NCI-H748 (cell line): ENCODE results near the gene STK32A.

ENCODE experiments used
- DNase-seq: peaks from one replicate; lab custom pipeline; 2025; ENCODE audit not compliant: unreplicated experiment; lab: John Stamatoyannopoulos, UW

The STK32A gene

GRCh38 chr5:147248561-147248960 lies 13.7 kb downstream of the STK32A start:
- no peak for DNase-seq

GRCh38 chr5:147259837-147260236 lies 25.0 kb downstream of the STK32A start:
- DNase-seq, result no peak

DNA sequence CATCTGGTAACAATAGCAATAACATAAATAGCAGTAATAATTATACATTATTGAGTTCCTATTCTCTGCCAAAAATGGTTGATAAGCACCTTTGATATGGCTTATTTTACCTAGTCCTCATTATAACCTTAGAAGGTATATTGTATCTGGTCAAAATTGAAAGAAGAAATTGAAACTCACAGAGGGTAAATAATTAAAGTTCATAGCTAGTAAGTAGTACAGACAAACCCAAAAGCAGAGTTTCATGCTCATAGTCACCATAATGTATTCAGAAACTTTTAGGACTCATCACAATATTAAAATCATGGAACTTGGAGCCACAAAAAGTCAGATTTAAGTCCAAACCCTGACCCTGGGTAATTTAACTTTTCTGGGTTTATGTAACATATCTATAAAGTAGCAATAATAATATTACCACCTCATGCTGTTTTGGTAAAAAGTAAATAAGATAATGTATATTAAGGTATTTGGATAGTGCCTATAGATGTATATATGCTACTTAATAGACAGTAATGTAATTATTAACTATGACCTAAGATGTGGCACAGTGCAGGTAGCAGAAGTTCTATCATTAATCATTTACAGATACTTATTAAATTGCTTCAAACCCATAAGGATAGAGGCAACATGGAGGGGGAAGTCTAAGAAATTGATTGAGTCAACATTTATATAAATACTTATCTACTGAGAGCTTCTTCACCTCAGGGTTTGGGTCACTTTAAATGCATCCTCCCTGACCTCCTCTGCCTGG lies 32.4 kb downstream of the STK32A start:
- no peak for DNase-seq

DNA sequence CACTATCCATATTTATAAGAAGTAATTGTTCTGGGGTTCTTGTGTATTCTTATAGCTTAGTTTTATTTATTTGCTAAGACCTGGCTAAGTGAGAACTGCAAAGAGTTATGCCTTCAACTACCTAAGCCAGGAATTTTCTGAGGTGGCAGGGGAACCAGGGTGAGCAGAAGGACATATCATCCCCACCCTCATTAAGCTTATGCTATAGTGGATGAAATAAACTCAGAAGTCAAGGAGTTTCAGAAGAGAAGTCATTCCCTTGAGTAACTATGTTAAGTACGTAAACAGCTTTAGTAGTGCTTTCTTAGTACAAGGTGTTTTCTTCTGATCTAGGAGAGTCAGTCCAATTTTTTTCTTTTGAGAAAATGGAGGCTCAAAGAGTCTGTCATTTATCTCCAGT lies 41.7 kb downstream of the STK32A start:
- no peak for DNase-seq

- DNase-seq, result no peak
Measured at GRCh38 chr5:147286296-147286695, 51.5 kb downstream of the STK32A start.

GRCh38 chr5:147287110-147287509 lies 52.3 kb downstream of the STK32A start:
- DNase-seq, result no peak

GRCh38 chr5:147290261-147290660 lies 55.4 kb downstream of the STK32A start:
- DNase-seq, result peak; percentile 96

GRCh38 chr5:147303251-147303650 lies 68.4 kb downstream of the STK32A start:
- no peak for DNase-seq

DNA sequence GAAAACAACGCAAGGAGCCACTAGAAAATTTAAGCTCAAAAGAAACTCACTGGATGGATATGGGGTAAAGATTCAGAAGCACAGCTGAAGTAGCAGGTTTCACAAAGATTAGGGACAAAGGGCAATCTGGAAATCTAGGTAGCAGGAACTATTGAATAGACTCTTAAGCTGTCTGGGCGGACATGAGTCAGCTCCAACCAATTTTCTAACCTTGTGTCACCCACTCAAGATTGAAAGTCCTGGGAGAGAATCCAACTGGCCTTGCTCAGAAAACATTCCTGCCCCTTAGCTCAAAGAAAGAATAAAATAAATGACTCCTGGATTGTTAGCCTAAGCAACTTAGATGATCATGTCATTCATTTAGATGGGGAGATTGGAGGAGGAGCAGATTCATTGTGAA lies 69.2 kb downstream of the STK32A start:
- no peak for DNase-seq

DNA sequence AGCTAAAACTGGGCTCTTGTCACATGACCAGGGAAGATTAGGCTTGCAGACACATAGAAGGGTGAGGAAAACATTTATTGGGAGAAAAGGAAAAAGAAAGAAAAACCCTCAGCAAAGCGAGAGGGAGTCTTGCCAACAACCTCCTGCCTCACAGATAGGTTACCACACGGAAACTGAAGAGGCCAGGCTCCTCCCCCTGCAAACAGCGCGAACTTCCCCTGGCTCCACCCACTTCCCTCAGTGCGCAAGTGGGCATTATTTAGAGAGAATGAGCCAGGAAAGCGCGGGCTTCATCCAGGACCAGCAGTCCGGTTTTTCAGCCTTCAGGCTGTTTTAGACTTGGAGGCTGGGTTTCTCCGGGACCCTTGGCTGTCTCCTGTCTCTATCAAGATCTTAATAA lies 70.3 kb downstream of the STK32A start:
- no peak for DNase-seq

DNA sequence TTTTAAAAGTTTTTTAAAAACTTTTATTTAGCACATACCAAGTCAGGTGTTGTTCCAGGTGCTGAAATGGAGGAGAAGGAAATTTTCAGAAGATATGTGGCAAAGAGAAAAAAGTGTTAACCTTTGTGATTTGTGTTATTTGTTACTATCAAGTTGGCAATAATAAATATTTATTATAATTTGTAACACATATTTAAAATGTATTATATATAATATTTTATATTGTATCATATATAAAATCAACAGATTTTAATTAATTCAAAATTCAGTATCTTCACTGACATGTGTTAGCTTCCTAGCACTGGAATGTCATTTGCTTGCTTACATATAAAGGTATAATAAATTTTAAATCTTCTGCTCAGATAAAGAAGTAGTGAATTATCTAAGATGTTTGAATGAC lies 71.5 kb downstream of the STK32A start:
- DNase-seq, result no peak

GRCh38 chr5:147307170-147307569 lies 72.3 kb downstream of the STK32A start:
- DNase-seq, result no peak

DNA sequence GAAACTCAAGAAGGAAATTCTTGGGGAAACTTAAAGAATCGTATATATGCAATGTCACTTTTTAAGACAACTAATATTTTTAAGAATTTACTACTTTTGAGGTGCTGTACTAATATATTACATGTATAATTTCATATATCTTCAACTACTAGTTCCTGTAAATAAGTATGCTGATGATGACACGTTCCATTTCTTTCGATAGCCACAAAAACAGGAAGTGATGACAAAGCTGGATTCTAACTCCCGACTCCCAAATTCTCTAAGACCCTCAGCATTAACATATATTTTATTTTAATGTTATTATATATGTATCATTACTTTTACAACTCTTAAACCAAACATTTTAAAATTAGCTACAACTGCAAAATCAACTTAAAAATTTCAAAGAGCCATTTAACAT lies 74.8 kb downstream of the STK32A start:
- no peak for DNase-seq

DNA sequence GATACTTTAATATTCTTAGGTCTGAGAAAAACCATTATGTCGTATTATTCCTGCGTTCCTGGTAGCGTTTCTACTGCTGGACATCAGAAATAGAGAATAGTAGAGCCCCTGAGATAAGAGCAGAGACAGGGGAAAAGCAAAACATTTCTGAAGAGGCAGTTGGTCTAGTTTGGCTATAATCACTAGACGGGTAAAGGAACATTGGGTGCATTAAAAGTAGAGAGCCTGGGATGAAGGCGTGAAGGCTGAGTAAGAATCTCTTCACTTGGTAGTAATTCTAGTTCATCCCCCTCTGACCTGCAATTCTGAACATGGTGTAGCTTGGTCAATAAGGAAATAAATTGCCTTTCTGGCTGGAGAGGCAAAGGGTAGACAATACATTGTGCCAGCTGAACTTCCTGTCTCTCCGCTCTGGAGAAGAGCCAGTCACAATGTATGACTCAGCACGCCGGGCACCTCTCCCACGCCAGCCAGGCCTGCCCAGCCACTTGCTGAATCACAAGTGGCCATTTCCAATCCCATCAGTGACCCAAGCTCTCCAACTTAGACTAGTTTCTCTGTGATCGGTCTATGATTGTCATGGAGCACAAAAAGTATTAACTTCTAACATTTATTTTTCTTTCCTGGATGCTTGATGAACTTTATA lies 75.4 kb downstream of the STK32A start:
- DNase-seq, result peak; percentile 86

GRCh38 chr5:147317978-147318684 lies 83.3 kb downstream of the STK32A start:
- DNase-seq, result no peak

DNA sequence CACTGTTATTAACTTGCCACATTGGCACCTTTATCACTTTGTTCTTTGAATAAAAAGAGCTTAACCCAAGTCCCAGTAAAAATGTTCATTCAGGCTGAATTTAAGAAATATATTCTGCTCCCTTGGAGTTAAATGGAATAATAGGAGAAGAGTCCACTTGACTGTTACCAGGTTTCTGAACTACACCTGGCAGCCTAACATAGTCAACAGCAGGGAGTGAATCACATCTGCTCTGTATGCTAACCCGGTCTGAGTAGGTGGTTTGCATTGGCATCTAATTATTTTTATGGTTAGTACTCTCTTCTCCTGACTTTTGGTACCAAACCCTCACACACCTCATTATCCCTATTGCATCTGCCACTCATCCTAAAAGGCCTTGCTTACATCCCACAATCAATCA lies 86.7 kb downstream of the STK32A start:
- peak; percentile 41 for DNase-seq

- DNase-seq, result peak; percentile 39
Measured at GRCh38 chr5:147327421-147327820, 92.6 kb downstream of the STK32A start.

GRCh38 chr5:147327905-147328304 lies 93.1 kb downstream of the STK32A start:
- no peak for DNase-seq

GRCh38 chr5:147332658-147333057 lies 97.8 kb downstream of the STK32A start:
- DNase-seq, result peak; percentile 99

DNA sequence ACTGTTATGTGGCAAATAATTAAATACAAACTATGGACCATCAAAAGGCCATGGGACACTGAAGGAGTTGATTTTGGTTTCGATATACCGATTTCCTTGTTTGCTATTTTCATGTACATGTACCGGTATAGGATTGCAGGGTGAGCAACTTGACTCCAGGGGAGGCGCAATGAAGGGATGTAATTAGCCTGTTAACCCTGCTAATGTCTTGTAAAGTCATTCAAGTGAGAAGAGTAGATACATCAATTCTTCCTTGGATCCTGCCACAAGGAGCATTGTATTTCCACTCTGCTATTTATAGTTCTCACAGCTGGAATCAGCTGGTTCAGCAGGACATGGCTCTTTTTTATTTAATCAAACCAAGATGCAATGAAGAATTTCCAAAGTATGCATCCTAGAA lies 102.0 kb downstream of the STK32A start:
- no peak for DNase-seq

GRCh38 chr5:147339313-147339712 lies 104.5 kb downstream of the STK32A start:
- peak; percentile 23 for DNase-seq

GRCh38 chr5:147340941-147341340 lies 106.1 kb downstream of the STK32A start:
- no peak for DNase-seq
